ENCODE data around the gene C20orf96. TPM values are rescaled to one million over a fixed set of nuclear protein-coding genes. Genes with fewer than 3 reads are reported as not detected.

The C20orf96 gene
- total and polyA plus RNA-seq, 2 of the 4 experiments (the other 2 are of a cell fraction) = 2.0 to 9.8 TPM

GRCh38 chr20:311609-312008 is 21.1 kb upstream of the C20orf96 start:
- dilution Hi-C loops (cut with HindIII; ENCODE audit: low sequenced_read_pairs, unreplicated experiment) = no loop called here
- H4K5ac ChIP-seq (ENCODE audit: low read depth, low read length) = no peak overlapping the region
- peaks cover 7% of the 10 kb centered on the region; the same call in 1 of the 2 replicates for H3K9me1 ChIP-seq (ENCODE audit: insufficient read depth, low read length)
- no peak overlapping the region for H4K91ac ChIP-seq (ENCODE audit: insufficient read depth, low read depth, low read length)
- CTCF ChIA-PET = interaction anchor here (0.8 kb wide), 1 partner anchor 11 kb away, joined by 3 read pairs; no protein-coding TSS in a partner anchor
- BruUV-seq (replicated peaks) = no TSS peak
- DNase-seq = no peak
- H2AK9ac ChIP-seq (replicated peaks; ENCODE audit: low read depth, low read length, poor library complexity) = no peak overlapping the region
- no peak overlapping the region for H2BK120ac ChIP-seq (ENCODE audit: low read depth, low read length)
- no peak overlapping the region for H3K27ac ChIP-seq (ENCODE audit: insufficient read depth, low read length)
- H3K4me2 ChIP-seq (ENCODE audit: low read depth, low read length) = no peak overlapping the region
- TF ChIP-seq NFE2L2 (IDR thresholded peaks at IDR 0.05; ENCODE audit: low read depth, low read length) (no peak), POLR2A (IDR thresholded peaks at IDR 0.05; ENCODE audit: low read depth, low read length) (no peak), USF2 (IDR thresholded peaks at IDR 0.05; ENCODE audit: low read depth, low read length) (no peak), ELK1 (IDR thresholded peaks at IDR 0.05; ENCODE audit: borderline replicate concordance, low read depth, low read length) (no peak), MAZ (IDR thresholded peaks at IDR 0.05; ENCODE audit: borderline replicate concordance, low read depth, low read length) (no peak), SMC3 (IDR thresholded peaks at IDR 0.05; ENCODE audit: low read depth, low read length) (no peak), RFX5 (IDR thresholded peaks at IDR 0.05; ENCODE audit: low read depth, low read length) (no peak), FOS (IDR thresholded peaks at IDR 0.05; ENCODE audit: low read depth, low read length) (no peak)
- no peak for ATAC-seq (ENCODE audit: low read depth)
- peak overlapping the region; percentile 49; the same call in 1 of the 2 replicates for H2AK5ac ChIP-seq (ENCODE audit: low read depth, low read length)
- H2AFZ ChIP-seq (replicated peaks; ENCODE audit: low read length, poor library complexity) = no peak overlapping the region
- no peak overlapping the region for H3K23ac ChIP-seq (ENCODE audit: low read depth, low read length)
- no peaks in the 10 kb centered on the region for H3K9me3 ChIP-seq (ENCODE audit: control insufficient read depth, insufficient read depth, low read length)
- in situ Hi-C loops (cut with MboI; ENCODE audit: low sequenced_read_pairs) = no loop called here
- H3K14ac ChIP-seq (replicated peaks; ENCODE audit: low read depth, low read length) = no peak overlapping the region
- 86% methylated on average over 4 of the region's 7 CpGs; no CpG with 5 or more reads in 1 of the 2 experiments for WGBS, 2 experiments (ENCODE audit: extremely low coverage in 2 of 2, insufficient read length in 1 of 2)
- H3K56ac ChIP-seq (ENCODE audit: extremely low read depth, insufficient read depth, low read length) = no peak overlapping the region
- no peak overlapping the region for H3K18ac ChIP-seq (ENCODE audit: low read depth, low read length)
- H2BK5ac ChIP-seq (ENCODE audit: low read depth, low read length, poor library complexity, severe bottlenecking) = no peak overlapping the region
- no peak overlapping the region for H3K4ac ChIP-seq (ENCODE audit: low read depth, low read length)
- H4K20me1 ChIP-seq (ENCODE audit: insufficient read depth, low read length) = no peaks in the 10 kb centered on the region
- no peaks in the 10 kb centered on the region for H3K36me3 ChIP-seq (ENCODE audit: control insufficient read depth, insufficient read depth, low read length)
- no peaks in the 10 kb centered on the region for H3K27me3 ChIP-seq (ENCODE audit: control insufficient read depth, insufficient read depth, low read length)
- no peak overlapping the region for H3K9ac ChIP-seq (ENCODE audit: low read depth, low read length)
- H3K79me1 ChIP-seq (ENCODE audit: low read depth in 1 of 2, low read length in 2 of 2) = peaks cover 0 to 4% of the 10 kb centered on the region in 2 experiments; a peak in 1 of 4 replicates
- H3K4me3 ChIP-seq (ENCODE audit: insufficient read depth, low read depth, low read length) = no peak overlapping the region
- intact Hi-C loops (cut with micrococcal nuclease) = loop anchor here (2.0 kb wide), 1 partner anchor 15 kb away; the partner anchor contains the start of gene ZCCHC3
- no peak overlapping the region for H2BK15ac ChIP-seq (ENCODE audit: low read depth, low read length)
- no peak overlapping the region for H4K8ac ChIP-seq (ENCODE audit: low read depth in 2 of 2, low read length in 2 of 2)
- no peak overlapping the region for H2BK20ac ChIP-seq (ENCODE audit: low read depth, low read length)
- POLR2A ChIA-PET (ENCODE audit: unreplicated experiment) = no interaction called here
- peaks cover 14% of the 10 kb centered on the region for H3K4me1 ChIP-seq (ENCODE audit: control insufficient read depth, insufficient read depth, low read length)
